Coronary artery (tissue), 2 donors: ENCODE results near the gene KCNQ2.

ENCODE experiments used
- DNase-seq: peaks from one replicate; pipeline ENCODE4 v3.0.0-alpha.2; 2017; ENCODE audit warnings: low spot score
- H3K27ac ChIP-seq, 2 donors: fragments of 200-600 bp; sonication (generic); one replicate each; pipeline ENCODE4 v1.5.1; 2016 to 2019
- H3K4me3 ChIP-seq: fragments of 200-600 bp; sonication (generic); 2 replicates; pipeline ENCODE4 v1.5.1; 2016; ENCODE audit warnings: mild to moderate bottlenecking, moderate library complexity
- CTCF ChIP-seq: fragments of 200-600 bp; sonication (generic); IDR thresholded peaks from one replicate; pipeline ENCODE4 v1.5.1; 2019; ENCODE audit warnings: antibody characterized with exemption

KCNQ2 gene

DNA sequence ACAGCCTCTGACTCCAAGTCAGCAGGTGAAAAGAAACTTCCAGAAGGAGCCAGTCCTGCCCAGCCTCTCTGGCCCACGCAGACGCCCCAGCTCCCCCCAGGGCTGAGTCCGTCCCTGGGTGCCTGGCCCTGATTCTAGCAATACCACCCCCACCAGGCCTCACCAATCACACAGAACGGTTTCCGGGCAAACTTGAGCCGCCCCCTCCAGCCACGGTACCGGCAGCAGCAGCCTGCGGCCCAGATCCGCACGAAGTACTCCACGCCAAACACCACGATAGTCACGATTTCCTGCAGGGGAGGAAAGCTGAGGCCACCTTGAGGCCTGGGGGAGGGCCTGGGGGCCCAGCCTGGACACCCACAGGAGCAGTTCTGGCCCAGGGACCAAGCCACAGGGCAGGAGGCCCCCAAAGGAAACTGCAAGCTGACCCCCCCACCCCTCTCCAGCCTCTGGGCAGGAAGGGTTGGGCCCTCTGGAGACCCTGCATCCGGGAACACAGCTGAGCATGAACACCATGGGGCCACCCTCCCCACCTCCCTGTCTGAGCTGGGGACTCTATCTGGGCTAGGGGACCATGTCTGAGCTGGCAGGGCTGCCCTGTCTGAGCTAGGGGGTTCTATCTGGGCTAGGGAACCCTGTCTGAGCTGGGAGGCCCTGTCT lies 27.2 kb downstream of the KCNQ2 start:
- no peak for DNase-seq
- Histone ChIP-seq H3K4me3 (no peak overlapping the region), H3K27ac (no peak overlapping the region)
- TF ChIP-seq CTCF = no peak

- no peak for DNase-seq
- no peak overlapping the region for H3K27ac ChIP-seq
- no peak for TF ChIP-seq CTCF
Observed at GRCh38 chr20:63444548-63444947, 27.9 kb downstream of the KCNQ2 start.

DNA sequence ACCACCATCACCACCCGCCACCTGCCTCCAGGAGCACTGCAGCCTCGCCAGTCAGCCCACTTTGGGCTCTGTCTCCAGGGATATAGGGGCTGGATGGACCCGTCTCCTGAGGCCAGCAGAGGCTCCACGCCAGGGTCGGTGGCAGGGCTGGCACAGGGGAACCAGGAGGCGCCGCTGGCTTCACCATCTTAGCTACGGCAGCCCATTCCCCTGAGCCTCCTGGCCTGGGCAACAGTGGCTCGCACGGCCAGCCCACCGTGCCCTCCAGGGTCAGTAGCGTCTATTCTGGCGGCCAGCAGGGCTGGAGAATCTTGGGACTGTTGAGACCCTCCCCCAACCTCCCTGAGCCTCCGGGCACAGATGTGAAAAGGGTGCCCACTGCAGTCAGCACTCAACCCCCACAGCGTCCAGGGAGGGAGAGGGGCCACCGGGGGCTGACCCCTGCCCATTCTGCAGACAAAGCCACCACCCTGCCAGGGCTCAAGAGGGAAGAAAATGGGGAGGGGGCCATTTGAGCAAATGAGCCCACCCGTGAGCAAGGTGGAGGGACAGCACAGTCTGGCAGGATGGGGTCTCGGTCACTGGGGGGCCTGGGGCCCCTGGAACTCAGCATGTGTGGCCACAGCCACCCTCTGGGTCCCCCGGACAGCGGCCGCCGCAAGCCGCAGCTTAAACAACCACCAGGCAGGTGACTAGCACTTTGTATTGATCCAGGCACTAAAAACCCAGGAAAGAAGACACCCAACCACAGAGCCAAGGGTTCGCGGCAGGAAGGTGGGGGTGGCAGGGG lies 28.7 kb downstream of the KCNQ2 start:
- no peak for DNase-seq
- H3K27ac ChIP-seq = no peak overlapping the region
- no peak for TF ChIP-seq CTCF
- H3K4me3 ChIP-seq = no peak overlapping the region

More at GRCh38 chr20:63444548-63444947, 27.9 kb downstream of the KCNQ2 start:
- no peak overlapping the region for H3K4me3 ChIP-seq

- no peak for DNase-seq
- Histone ChIP-seq H3K27ac (no peak overlapping the region), H3K4me3 (no peak overlapping the region)
- no peak for TF ChIP-seq CTCF
Observed at GRCh38 chr20:63442100-63442493, 30.4 kb downstream of the KCNQ2 start.

- no peak for DNase-seq
- Histone ChIP-seq H3K4me3 (no peak overlapping the region), H3K27ac (no peak overlapping the region)
- no peak for TF ChIP-seq CTCF
Observed at GRCh38 chr20:63441136-63442099, 31.0 kb downstream of the KCNQ2 start.

GRCh38 chr20:63440366-63440955 lies 32.0 kb downstream of the KCNQ2 start:
- no peak overlapping the region for H3K4me3 ChIP-seq
- no peak for DNase-seq
- no peak for TF ChIP-seq CTCF
- H3K27ac ChIP-seq = no peak overlapping the region
